Gastrocnemius medialis (tissue), 4 donors: ENCODE data around the gene SLC30A7.

Experiments used
- POLR2A ChIP-seq, 2 donors: fragments of 450-650 bp; IDR thresholded peaks; one replicate each; pipeline ENCODE4 v1.6.1; 2017; ENCODE audit warnings: antibody characterized with exemption in 2 of 2, mild to moderate bottlenecking in 2 of 2, moderate library complexity in 2 of 2
- TF ChIP-seq, protein P1 (sequence below), 5 experiments: fragments of 450-650 bp in 3 of 5; fragments of 200-600 bp in 2 of 5; sonication (generic) in 2 of 5; IDR thresholded peaks in 4 of 5; conservative IDR thresholded peaks in 1 of 5; 1 replicate in 4 of 5; 2 replicates in 1 of 5; pipeline ENCODE4 v1.5.1; 2016 to 2019; ENCODE audit warnings: antibody characterized with exemption in 5 of 5, mild to moderate bottlenecking in 3 of 5, moderate library complexity in 3 of 5

DNA sequence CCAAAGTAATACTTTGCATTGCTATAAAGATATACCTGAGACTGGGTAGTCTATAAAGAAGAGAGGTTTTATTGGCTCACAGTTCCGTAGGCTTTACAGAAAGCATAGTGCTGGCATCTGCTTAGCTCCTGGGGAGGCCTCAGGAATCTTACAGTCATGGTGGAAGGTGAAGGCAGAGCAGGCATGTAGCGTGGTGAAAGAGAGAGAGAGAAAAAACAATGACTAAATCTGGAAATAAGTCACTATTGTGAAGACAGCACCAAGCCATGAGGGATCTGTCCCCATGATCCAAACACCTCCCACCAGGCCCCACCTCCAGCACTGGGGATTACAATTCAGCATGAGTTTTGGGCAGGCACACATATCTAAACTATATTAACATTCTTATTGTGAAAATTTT, 30.4 kb downstream of the SLC30A7 start:
- TF ChIP-seq, protein P1, sequence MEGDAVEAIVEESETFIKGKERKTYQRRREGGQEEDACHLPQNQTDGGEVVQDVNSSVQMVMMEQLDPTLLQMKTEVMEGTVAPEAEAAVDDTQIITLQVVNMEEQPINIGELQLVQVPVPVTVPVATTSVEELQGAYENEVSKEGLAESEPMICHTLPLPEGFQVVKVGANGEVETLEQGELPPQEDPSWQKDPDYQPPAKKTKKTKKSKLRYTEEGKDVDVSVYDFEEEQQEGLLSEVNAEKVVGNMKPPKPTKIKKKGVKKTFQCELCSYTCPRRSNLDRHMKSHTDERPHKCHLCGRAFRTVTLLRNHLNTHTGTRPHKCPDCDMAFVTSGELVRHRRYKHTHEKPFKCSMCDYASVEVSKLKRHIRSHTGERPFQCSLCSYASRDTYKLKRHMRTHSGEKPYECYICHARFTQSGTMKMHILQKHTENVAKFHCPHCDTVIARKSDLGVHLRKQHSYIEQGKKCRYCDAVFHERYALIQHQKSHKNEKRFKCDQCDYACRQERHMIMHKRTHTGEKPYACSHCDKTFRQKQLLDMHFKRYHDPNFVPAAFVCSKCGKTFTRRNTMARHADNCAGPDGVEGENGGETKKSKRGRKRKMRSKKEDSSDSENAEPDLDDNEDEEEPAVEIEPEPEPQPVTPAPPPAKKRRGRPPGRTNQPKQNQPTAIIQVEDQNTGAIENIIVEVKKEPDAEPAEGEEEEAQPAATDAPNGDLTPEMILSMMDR (IDR thresholded peaks at IDR 0.05 in 4 of 5, conservative IDR thresholded peaks at IDR 0.05 in 1 of 5): no peak
- no peak for TF ChIP-seq POLR2A (IDR thresholded peaks at IDR 0.05)
